Measurements from ENCODE around the gene NMNAT3.

The NMNAT3 gene

DNA sequence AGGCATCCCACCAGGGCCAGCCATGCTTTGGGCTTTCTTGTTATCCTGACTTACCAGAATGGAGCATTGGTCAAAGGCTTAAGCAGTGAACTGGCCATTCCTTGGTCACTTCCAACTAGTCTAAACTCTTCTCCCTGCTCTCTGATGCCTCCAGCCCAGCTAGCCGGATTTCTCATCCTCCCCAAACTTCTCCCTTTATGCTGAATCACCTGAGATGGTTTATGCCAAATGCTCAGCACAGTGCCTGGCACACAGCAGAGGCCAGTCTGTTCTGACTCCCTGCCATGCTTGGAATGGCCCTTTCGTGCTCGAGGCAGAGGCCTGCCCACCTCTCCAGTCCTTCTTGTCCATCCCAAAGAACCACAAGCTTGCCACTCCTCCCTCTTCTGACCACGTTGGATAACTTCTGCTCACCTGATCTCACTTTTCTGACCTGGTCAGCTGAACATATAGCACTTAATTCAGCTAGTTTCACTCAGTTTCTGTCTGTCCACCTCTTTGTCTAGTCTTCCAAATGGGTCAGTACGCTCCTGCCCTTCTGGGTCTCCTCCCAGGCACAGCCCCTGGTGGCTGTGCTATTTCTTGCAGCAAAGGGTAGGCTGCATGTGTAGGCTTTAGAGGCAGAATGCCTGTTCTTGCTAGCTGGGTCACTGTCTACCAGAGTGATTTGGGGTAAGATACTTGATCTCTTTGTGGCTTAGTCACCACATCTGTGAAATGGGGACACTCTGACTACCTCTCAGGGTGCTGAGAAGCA lies 136.1 kb downstream of the NMNAT3 start:
- DNase-seq = no peak
- TF ChIP-seq POLR2A (IDR thresholded peaks at IDR 0.05; ENCODE audit: low read length) (no peak), GATA1 (IDR thresholded peaks at IDR 0.05; ENCODE audit: low read depth, low read length) (no peak)

- TF ChIP-seq POLR2A (IDR thresholded peaks at IDR 0.05; ENCODE audit: low read length) = no peak
- no peak for TF ChIP-seq GATA1 (IDR thresholded peaks at IDR 0.05; ENCODE audit: low read depth, low read length)
- DNase-seq = no peak
These were observed 136.9 kb downstream of the NMNAT3 start for GRCh38 chr3:139540651-139541531.

- TF ChIP-seq GATA1 (IDR thresholded peaks at IDR 0.05; ENCODE audit: low read depth, low read length) = no peak
- TF ChIP-seq POLR2A (IDR thresholded peaks at IDR 0.05; ENCODE audit: low read length) = no peak
- DNase-seq = no peak
These were observed 139.0 kb downstream of the NMNAT3 start for GRCh38 chr3:139538733-139539132.

GRCh38 chr3:139537795-139538621 lies 139.8 kb downstream of the NMNAT3 start:
- TF ChIP-seq GATA1 (IDR thresholded peaks at IDR 0.05; ENCODE audit: low read depth, low read length) = no peak
- no peak for TF ChIP-seq POLR2A (IDR thresholded peaks at IDR 0.05; ENCODE audit: low read length)
- no peak for DNase-seq

DNA sequence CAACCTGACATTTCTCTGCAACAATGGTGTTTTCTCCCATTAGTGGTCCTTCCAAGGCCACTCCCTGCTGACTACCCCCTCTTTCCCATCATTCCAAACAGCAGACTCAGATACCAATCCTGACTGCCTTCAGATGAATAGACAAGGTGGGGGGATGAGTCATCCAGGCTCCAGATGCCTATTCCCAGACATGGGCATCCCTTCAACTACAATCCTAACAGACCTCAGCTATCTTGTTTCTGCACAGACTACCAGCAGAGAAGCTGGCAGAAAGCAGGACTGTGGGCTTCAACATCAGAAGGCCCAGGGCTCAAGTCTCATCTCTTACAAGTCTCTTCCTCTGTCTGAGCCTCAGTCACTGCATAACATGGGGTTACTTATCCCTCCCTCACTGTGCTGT lies 140.4 kb downstream of the NMNAT3 start:
- no peak for TF ChIP-seq GATA1 (IDR thresholded peaks at IDR 0.05; ENCODE audit: low read depth, low read length)
- TF ChIP-seq POLR2A (IDR thresholded peaks at IDR 0.05; ENCODE audit: low read length) = no peak
- DNase-seq = no peak

- peak in 1 of 2 experiments; percentile 32 for DNase-seq
- no peak for TF ChIP-seq GATA1 (IDR thresholded peaks at IDR 0.05; ENCODE audit: low read depth, low read length)
- TF ChIP-seq POLR2A (IDR thresholded peaks at IDR 0.05; ENCODE audit: low read length) = no peak
These were observed 142.5 kb downstream of the NMNAT3 start for GRCh38 chr3:139534992-139535879.

- TF ChIP-seq POLR2A (IDR thresholded peaks at IDR 0.05; ENCODE audit: low read length) (no peak), GATA1 (IDR thresholded peaks at IDR 0.05; ENCODE audit: low read depth, low read length) (no peak)
- no peak for DNase-seq
These were observed 143.3 kb downstream of the NMNAT3 start for GRCh38 chr3:139534455-139534812.

DNA sequence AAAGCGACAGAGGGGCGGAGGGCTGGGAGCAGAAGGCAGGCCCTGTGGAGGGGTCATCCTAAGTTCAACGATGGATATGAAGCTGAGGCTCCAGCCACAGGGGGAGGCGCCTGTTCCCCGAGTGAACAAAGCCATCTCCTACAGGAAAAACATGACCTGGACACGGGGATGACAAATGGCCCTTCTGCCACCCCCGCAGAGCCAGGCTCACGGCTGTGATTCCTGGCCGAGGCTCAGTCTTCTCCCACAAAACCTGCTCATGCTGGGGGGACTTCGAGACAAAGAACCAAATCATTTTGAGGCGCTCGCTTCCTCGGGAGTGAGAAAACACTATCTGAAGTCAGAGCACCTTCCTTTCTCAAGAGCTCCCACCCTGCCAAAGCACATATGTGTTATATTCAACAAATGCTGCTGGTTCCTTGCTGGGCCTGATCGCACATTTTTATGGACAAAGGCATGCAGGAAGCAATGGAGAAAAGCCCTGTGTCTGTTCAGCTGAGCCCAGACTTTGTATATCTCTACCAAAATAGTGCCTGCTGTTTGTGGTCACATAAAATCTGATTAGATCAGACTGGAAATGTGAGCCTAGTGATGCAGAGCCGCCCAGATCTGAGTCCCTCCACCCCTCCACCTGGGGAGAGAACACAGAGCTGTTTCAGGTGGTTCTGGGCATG lies 143.9 kb downstream of the NMNAT3 start:
- TF ChIP-seq POLR2A (IDR thresholded peaks at IDR 0.05; ENCODE audit: low read length) (no peak), GATA1 (IDR thresholded peaks at IDR 0.05; ENCODE audit: low read depth, low read length) (no peak)
- no peak for DNase-seq

- TF ChIP-seq POLR2A (IDR thresholded peaks at IDR 0.05; ENCODE audit: low read length) (no peak), GATA1 (IDR thresholded peaks at IDR 0.05; ENCODE audit: low read depth, low read length) (no peak)
- DNase-seq = no peak
These were observed 144.8 kb downstream of the NMNAT3 start for GRCh38 chr3:139532976-139533375.

DNA sequence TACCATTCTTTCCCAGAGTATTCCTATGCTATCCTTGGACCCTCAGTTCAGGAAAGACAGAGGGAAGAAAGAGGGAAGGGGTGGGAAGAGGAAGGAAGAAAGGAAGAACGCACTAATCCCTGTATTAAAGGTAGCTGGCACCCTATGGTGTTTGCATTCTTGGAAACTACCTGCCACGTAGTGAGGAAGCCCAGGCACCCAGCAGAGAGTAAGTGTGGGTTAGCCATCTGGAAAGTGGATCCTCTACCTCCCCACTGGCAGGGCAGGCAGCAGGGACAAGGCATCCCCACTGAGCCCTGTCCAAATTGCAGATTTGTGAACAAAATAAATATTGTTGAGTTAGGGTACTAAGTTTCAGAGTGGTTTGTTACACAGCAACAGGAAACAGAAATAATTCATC lies 147.1 kb downstream of the NMNAT3 start:
- no peak for DNase-seq

GRCh38 chr3:139529662-139530061 lies 148.1 kb downstream of the NMNAT3 start:
- no peak for DNase-seq
- no peak for TF ChIP-seq POLR2A (IDR thresholded peaks at IDR 0.05; ENCODE audit: low read length)
- TF ChIP-seq GATA1 (IDR thresholded peaks at IDR 0.05; ENCODE audit: low read depth, low read length) = no peak

More for the DNA sequence above, 147.1 kb downstream of the NMNAT3 start:
- TF ChIP-seq GATA1 (IDR thresholded peaks at IDR 0.05; ENCODE audit: low read depth, low read length) (no peak), POLR2A (IDR thresholded peaks at IDR 0.05; ENCODE audit: low read length) (no peak)

DNA sequence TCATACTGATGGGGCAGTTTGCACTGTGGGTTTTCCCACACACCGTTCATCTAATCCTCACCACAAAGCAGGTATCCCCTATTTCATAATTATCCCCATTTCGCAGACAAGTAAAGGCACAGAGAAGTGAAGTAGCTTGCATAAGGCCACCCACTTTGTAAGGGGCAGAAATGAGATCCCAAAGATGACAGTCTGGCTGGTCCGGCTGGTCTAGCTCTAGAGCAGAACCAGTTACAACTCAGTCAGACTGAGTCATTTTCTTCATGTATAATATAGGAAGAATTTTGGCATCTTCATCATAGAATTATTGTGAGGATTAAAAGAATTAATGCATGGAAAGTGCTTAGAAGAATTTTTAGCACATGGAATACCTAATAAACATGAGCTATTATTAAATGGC lies 148.8 kb downstream of the NMNAT3 start:
- TF ChIP-seq POLR2A (IDR thresholded peaks at IDR 0.05; ENCODE audit: low read length) = no peak
- no peak for TF ChIP-seq GATA1 (IDR thresholded peaks at IDR 0.05; ENCODE audit: low read depth, low read length)
- no peak for DNase-seq

Measured in erythroblast (primary cell).